Stomach (tissue), 4 donors: ENCODE measurements around the gene MYO9A.

Experiments
- CTCF ChIP-seq, 7 experiments: fragments of 450-650 bp in 4 of 7; fragments of 200-600 bp in 3 of 7; sonication (generic) in 3 of 7; IDR thresholded peaks; one replicate each; pipeline ENCODE4 v1.5.1; 2016 to 2019; ENCODE audit warnings: antibody characterized with exemption in 7 of 7, control low read depth in 2 of 7, mild to moderate bottlenecking in 1 of 7
- EP300 ChIP-seq: sonication (generic); formaldehyde crosslinking; IDR thresholded peaks from one replicate; pipeline ENCODE4 v1.6.1; 2017; ENCODE audit warnings: antibody characterized with exemption

- TF ChIP-seq CTCF (IDR thresholded peaks at IDR 0.05) (no peak), EP300 (no peak)
These were observed 143.7 kb downstream of the MYO9A start for GRCh38 chr15:71974211-71974610.
